Testis (tissue), 2 donors: ENCODE data around the gene FCN2.

Experiments
- POLR2A ChIP-seq: fragments of 450-650 bp; IDR thresholded peaks from one replicate; pipeline ENCODE4 v1.6.1; 2017; ENCODE audit warnings: antibody characterized with exemption, mild to moderate bottlenecking, moderate library complexity
- TF ChIP-seq, protein P1 (sequence below), 3 experiments: fragments of 450-650 bp in 2 of 3; fragments of 200-600 bp in 1 of 3; sonication (generic) in 1 of 3; IDR thresholded peaks; one replicate each; pipeline ENCODE4 v1.5.1; 2016 to 2019; ENCODE audit warnings: antibody characterized with exemption in 3 of 3, mild to moderate bottlenecking in 2 of 3, moderate library complexity in 1 of 3

- TF ChIP-seq, protein P1, sequence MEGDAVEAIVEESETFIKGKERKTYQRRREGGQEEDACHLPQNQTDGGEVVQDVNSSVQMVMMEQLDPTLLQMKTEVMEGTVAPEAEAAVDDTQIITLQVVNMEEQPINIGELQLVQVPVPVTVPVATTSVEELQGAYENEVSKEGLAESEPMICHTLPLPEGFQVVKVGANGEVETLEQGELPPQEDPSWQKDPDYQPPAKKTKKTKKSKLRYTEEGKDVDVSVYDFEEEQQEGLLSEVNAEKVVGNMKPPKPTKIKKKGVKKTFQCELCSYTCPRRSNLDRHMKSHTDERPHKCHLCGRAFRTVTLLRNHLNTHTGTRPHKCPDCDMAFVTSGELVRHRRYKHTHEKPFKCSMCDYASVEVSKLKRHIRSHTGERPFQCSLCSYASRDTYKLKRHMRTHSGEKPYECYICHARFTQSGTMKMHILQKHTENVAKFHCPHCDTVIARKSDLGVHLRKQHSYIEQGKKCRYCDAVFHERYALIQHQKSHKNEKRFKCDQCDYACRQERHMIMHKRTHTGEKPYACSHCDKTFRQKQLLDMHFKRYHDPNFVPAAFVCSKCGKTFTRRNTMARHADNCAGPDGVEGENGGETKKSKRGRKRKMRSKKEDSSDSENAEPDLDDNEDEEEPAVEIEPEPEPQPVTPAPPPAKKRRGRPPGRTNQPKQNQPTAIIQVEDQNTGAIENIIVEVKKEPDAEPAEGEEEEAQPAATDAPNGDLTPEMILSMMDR (IDR thresholded peaks at IDR 0.05), result no peak
- no peak for TF ChIP-seq POLR2A
Measured at GRCh38 chr9:134892221-134892620, 11.6 kb downstream of the FCN2 start.
